ENCODE results near the gene MRGPRG. TPM values are rescaled to one million over a fixed set of nuclear protein-coding genes. Genes with fewer than 3 reads are reported as not detected.

The MRGPRG gene
- total and polyA plus RNA-seq, 4 donors, result not detected

DNA sequence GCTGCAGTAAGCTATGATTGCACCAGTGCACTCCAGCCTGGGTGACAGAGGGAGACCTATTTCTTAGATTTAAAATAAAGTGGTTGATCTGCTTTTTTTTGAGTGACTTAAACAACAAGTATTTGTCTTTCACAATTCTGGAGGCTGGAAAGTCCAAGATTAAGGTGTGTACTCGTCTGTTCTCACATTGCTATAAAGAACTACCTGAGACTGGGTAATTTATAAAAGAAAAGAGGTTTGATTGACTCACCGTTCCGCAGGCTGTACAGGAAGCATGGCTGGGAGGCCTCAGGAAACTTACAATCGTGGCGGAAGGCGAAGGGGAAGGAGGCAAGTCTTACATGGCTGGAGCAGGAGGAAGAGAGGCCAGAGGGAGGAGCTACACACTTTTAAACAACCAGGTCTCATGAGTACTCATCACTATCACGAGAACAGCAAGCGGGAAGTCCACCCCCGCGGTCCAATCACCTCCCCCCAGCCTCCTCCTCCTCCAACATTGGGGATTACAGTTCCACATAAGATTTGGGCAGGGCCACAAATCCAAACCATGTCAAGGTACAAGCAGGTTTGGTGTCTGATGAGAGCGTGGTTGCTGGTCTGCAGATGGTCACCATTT is 33.8 kb downstream of the MRGPRG start:
- 77% methylated on average over 11 of the region's 11 CpGs for WGBS
- no peaks in the 10 kb centered on the region for H3K36me3 ChIP-seq (ENCODE audit: control insufficient read depth in 4 of 4, insufficient read depth in 3 of 4, low read depth in 1 of 4, low read length in 3 of 4)
- no peak for DNase-seq (ENCODE audit: low spot score)
- H3K27me3 ChIP-seq (ENCODE audit: control insufficient read depth in 4 of 4, insufficient read depth in 4 of 4, low read length in 3 of 4), result no peaks in the 10 kb centered on the region
- H3K9me3 ChIP-seq (ENCODE audit: control insufficient read depth in 4 of 4, low read length in 3 of 4), result peaks cover 0 to 2% (median 0%) of the 10 kb centered on the region in 4 donors
- H3K27ac ChIP-seq (ENCODE audit: low read depth in 1 of 2, low read length in 2 of 2), result no peak overlapping the region
- no peaks in the 10 kb centered on the region for H3K4me1 ChIP-seq (ENCODE audit: control insufficient read depth in 4 of 4, insufficient read depth in 4 of 4, low read length in 3 of 4)
- no peak for TF ChIP-seq RAD21 (IDR thresholded peaks at IDR 0.05)
- TF ChIP-seq SP1 (IDR thresholded peaks at IDR 0.05), result no peak
- TF ChIP-seq, protein P1, sequence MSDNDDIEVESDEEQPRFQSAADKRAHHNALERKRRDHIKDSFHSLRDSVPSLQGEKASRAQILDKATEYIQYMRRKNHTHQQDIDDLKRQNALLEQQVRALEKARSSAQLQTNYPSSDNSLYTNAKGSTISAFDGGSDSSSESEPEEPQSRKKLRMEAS (IDR thresholded peaks at IDR 0.05), result no peak
- no peak for TF ChIP-seq HNF4G (IDR thresholded peaks at IDR 0.05)
- TF ChIP-seq, protein P2, sequence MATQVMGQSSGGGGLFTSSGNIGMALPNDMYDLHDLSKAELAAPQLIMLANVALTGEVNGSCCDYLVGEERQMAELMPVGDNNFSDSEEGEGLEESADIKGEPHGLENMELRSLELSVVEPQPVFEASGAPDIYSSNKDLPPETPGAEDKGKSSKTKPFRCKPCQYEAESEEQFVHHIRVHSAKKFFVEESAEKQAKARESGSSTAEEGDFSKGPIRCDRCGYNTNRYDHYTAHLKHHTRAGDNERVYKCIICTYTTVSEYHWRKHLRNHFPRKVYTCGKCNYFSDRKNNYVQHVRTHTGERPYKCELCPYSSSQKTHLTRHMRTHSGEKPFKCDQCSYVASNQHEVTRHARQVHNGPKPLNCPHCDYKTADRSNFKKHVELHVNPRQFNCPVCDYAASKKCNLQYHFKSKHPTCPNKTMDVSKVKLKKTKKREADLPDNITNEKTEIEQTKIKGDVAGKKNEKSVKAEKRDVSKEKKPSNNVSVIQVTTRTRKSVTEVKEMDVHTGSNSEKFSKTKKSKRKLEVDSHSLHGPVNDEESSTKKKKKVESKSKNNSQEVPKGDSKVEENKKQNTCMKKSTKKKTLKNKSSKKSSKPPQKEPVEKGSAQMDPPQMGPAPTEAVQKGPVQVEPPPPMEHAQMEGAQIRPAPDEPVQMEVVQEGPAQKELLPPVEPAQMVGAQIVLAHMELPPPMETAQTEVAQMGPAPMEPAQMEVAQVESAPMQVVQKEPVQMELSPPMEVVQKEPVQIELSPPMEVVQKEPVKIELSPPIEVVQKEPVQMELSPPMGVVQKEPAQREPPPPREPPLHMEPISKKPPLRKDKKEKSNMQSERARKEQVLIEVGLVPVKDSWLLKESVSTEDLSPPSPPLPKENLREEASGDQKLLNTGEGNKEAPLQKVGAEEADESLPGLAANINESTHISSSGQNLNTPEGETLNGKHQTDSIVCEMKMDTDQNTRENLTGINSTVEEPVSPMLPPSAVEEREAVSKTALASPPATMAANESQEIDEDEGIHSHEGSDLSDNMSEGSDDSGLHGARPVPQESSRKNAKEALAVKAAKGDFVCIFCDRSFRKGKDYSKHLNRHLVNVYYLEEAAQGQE (IDR thresholded peaks at IDR 0.05), result no peak
- TF ChIP-seq, protein P3, sequence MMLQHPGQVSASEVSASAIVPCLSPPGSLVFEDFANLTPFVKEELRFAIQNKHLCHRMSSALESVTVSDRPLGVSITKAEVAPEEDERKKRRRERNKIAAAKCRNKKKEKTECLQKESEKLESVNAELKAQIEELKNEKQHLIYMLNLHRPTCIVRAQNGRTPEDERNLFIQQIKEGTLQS (IDR thresholded peaks at IDR 0.05), result no peak
- TF ChIP-seq HNF4A (conservative IDR thresholded peaks at IDR 0.05), result no peak
- TF ChIP-seq, protein P4, sequence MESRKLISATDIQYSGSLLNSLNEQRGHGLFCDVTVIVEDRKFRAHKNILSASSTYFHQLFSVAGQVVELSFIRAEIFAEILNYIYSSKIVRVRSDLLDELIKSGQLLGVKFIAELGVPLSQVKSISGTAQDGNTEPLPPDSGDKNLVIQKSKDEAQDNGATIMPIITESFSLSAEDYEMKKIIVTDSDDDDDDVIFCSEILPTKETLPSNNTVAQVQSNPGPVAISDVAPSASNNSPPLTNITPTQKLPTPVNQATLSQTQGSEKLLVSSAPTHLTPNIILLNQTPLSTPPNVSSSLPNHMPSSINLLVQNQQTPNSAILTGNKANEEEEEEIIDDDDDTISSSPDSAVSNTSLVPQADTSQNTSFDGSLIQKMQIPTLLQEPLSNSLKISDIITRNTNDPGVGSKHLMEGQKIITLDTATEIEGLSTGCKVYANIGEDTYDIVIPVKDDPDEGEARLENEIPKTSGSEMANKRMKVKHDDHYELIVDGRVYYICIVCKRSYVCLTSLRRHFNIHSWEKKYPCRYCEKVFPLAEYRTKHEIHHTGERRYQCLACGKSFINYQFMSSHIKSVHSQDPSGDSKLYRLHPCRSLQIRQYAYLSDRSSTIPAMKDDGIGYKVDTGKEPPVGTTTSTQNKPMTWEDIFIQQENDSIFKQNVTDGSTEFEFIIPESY (IDR thresholded peaks at IDR 0.05), result no peak
- no peak for TF ChIP-seq YY1 (IDR thresholded peaks at IDR 0.05)
- TF ChIP-seq RXRA (IDR thresholded peaks at IDR 0.05), result no peak
- no peak for TF ChIP-seq GABPA (IDR thresholded peaks at IDR 0.05 in 1 of 2, conservative IDR thresholded peaks at IDR 0.05 in 1 of 2)
- TF ChIP-seq JUND (IDR thresholded peaks at IDR 0.05), result no peak
- TF ChIP-seq NR2F2 (IDR thresholded peaks at IDR 0.05), result no peak
- TF ChIP-seq FOXA2 (IDR thresholded peaks at IDR 0.05), result no peak
- no peak for TF ChIP-seq FOXA1 (IDR thresholded peaks at IDR 0.05)
- no peak for TF ChIP-seq TAF1 (conservative IDR thresholded peaks at IDR 0.05)
- TF ChIP-seq, protein P5, sequence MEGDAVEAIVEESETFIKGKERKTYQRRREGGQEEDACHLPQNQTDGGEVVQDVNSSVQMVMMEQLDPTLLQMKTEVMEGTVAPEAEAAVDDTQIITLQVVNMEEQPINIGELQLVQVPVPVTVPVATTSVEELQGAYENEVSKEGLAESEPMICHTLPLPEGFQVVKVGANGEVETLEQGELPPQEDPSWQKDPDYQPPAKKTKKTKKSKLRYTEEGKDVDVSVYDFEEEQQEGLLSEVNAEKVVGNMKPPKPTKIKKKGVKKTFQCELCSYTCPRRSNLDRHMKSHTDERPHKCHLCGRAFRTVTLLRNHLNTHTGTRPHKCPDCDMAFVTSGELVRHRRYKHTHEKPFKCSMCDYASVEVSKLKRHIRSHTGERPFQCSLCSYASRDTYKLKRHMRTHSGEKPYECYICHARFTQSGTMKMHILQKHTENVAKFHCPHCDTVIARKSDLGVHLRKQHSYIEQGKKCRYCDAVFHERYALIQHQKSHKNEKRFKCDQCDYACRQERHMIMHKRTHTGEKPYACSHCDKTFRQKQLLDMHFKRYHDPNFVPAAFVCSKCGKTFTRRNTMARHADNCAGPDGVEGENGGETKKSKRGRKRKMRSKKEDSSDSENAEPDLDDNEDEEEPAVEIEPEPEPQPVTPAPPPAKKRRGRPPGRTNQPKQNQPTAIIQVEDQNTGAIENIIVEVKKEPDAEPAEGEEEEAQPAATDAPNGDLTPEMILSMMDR (IDR thresholded peaks at IDR 0.05; ENCODE audit: low read depth, low read length, missing input control), result no peak
- no peak for TF ChIP-seq EGR1 (IDR thresholded peaks at IDR 0.05; ENCODE audit: low read depth in 2 of 2)
- H3K9ac ChIP-seq (ENCODE audit: low read depth in 1 of 2, low read length in 2 of 2), result no peak overlapping the region
- no peak overlapping the region for H3K4me3 ChIP-seq (ENCODE audit: low read depth in 1 of 3, low read length in 3 of 3)
